GM23338 (cell line): Measurements from ENCODE around the gene STIM2. TPM values are rescaled to one million over a fixed set of nuclear protein-coding genes. Genes with fewer than 3 reads are reported as not detected.

Experiments used
- ATAC-seq: fragments of 200-7000 bp; cut with Tn5 transposase; 3 replicates; pipeline ENCODE4 v1.9.1; 2020
- DNase-seq: peaks from one replicate; pipeline ENCODE4 v3.0.0-alpha.2; 2015; ENCODE audit warnings: low spot score
- H2AFZ ChIP-seq: fragments of 200-600 bp; sonication (generic); 2 replicates; pipeline ENCODE4 v1.8.0; 2016; ENCODE audit warnings: antibody characterized with exemption, mild to moderate bottlenecking, moderate library complexity
- H3F3A ChIP-seq: fragments of 200-600 bp; sonication (generic); replicated peaks from 2 replicates; pipeline ENCODE4 v1.8.0; 2017; ENCODE audit warnings: antibody characterized with exemption, mixed run types, low read depth
- H3K27ac ChIP-seq: fragments of 200-600 bp; sonication (generic); 2 replicates; pipeline ENCODE4 v1.6.1; 2016; ENCODE audit warnings: low read depth
- H3K27me3 ChIP-seq: fragments of 200-600 bp; sonication (generic); 2 replicates; pipeline ENCODE4 v1.8.0; 2016; ENCODE audit warnings: mild to moderate bottlenecking, mixed run types, moderate library complexity; ENCODE audit not compliant: insufficient read depth
- H3K36me3 ChIP-seq: fragments of 200-600 bp; sonication (generic); 2 replicates; pipeline ENCODE4 v1.8.0; 2016; ENCODE audit warnings: mild to moderate bottlenecking; ENCODE audit not compliant: insufficient read depth
- H3K4me1 ChIP-seq: fragments of 200-600 bp; sonication (generic); 2 replicates; pipeline ENCODE4 v1.8.0; 2016; ENCODE audit warnings: mild to moderate bottlenecking, moderate library complexity; ENCODE audit not compliant: insufficient read depth
- H3K4me2 ChIP-seq: fragments of 200-600 bp; sonication (generic); 2 replicates; pipeline ENCODE4 v1.7.1; 2017; ENCODE audit warnings: mixed run types
- H3K4me3 ChIP-seq: fragments of 200-600 bp; sonication (generic); 2 replicates; pipeline ENCODE4 v1.6.1; 2016; ENCODE audit warnings: mixed run types
- H3K79me2 ChIP-seq: fragments of 200-600 bp; sonication (generic); replicated peaks from 2 replicates; pipeline ENCODE4 v1.8.0; 2017; ENCODE audit warnings: mild to moderate bottlenecking; ENCODE audit not compliant: insufficient read depth
- H3K9me2 ChIP-seq: fragments of 200-600 bp; sonication (generic); 2 replicates; pipeline ENCODE4 v1.8.0; 2017; ENCODE audit not compliant: insufficient read depth
- H4K20me1 ChIP-seq: fragments of 200-600 bp; sonication (generic); replicated peaks from 2 replicates; pipeline ENCODE4 v1.8.0; 2017; ENCODE audit warnings: mild to moderate bottlenecking; ENCODE audit not compliant: insufficient read depth
- H3K27ac Mint-ChIP-seq: 2 replicates; pipeline ENCODE4 v1.8.0; 2020; ENCODE audit warnings: inconsistent platforms, mild to moderate bottlenecking, moderate library complexity, mixed read lengths
- H3K27me3 Mint-ChIP-seq: 3 replicates; pipeline ENCODE4 v1.8.0; 2022; ENCODE audit warnings: low read depth, mild to moderate bottlenecking, moderate library complexity, mixed read lengths, inconsistent platforms; ENCODE audit not compliant: insufficient read depth, poor library complexity
- H3K36me3 Mint-ChIP-seq: 3 replicates; pipeline ENCODE4 v1.8.0; 2021; ENCODE audit warnings: low read depth, mild to moderate bottlenecking, inconsistent platforms, moderate library complexity, mixed read lengths
- H3K4me1 Mint-ChIP-seq: 3 replicates; pipeline ENCODE4 v1.8.0; 2020; ENCODE audit warnings: mild to moderate bottlenecking, inconsistent platforms, mixed read lengths
- H3K4me3 Mint-ChIP-seq: 3 replicates; pipeline ENCODE4 v1.8.0; 2021; ENCODE audit warnings: moderate library complexity, mild to moderate bottlenecking, inconsistent platforms, mixed read lengths
- H3K9me3 Mint-ChIP-seq: 3 replicates; pipeline ENCODE4 v1.8.0; 2020; ENCODE audit warnings: moderate library complexity, mild to moderate bottlenecking, inconsistent platforms, mixed read lengths
- CTCF ChIP-seq, 2 experiments: fragments of 200-600 bp in 1 of 2; sonication (generic) in 1 of 2; conservative IDR thresholded peaks; 2 replicates each; pipeline versions ENCODE4 v1.5.1 to v1.6.1; 2016 to 2017; ENCODE audit warnings: antibody characterized with exemption in 2 of 2, low read depth in 2 of 2, mild to moderate bottlenecking in 2 of 2, moderate library complexity in 1 of 2
- NANOG ChIP-seq: IDR thresholded peaks from 2 replicates; pipeline ENCODE4 v1.6.1; 2016; ENCODE audit warnings: antibody characterized with exemption, borderline replicate concordance
- REST ChIP-seq: IDR thresholded peaks from one replicate; pipeline ENCODE4 v1.6.1; 2018; ENCODE audit warnings: antibody characterized with exemption; ENCODE audit not compliant: unreplicated experiment
- STAT1 ChIP-seq: IDR thresholded peaks from one replicate; pipeline ENCODE4 v1.6.1; 2016; ENCODE audit warnings: antibody characterized with exemption; ENCODE audit not compliant: unreplicated experiment
- polyA plus RNA-seq: library from polyadenylated mRNA; unstranded; fragments of >200 nt; fragmentation: Nextera tagmentation; extraction: Ambion mirVana; gene quantifications from 2 replicates; pipeline ENCODE4 v1.2.1, GENCODE V29; 2016
- total RNA-seq: library from RNA; depleted of rRNA; stranded (reverse); fragments of >200 nt; shearing (Covaris generic); gene quantifications from 2 replicates; pipeline ENCODE4 v1.2.3, GENCODE V29; 2014
- TF ChIP-seq, protein P1 (sequence below): fragments of 250-450 bp; sonication (Bioruptor Pico); IDR thresholded peaks from 2 replicates; pipeline ENCODE4 v1.5.0; 2020; ENCODE audit warnings: mild to moderate bottlenecking, moderate library complexity

Gene STIM2
- total and polyA plus RNA-seq, 2 experiments from 2014 or later: 13.1 to 17.8 TPM

GRCh38 chr4:27017623-27018022 lies 157.0 kb downstream of the STIM2 start:
- no peaks in the 10 kb centered on the region for H3K9me3 Mint-ChIP-seq
- no peak for ATAC-seq
- no peak overlapping the region for H2AFZ ChIP-seq

More at GRCh38 chr4:27017623-27018022, 157.0 kb downstream of the STIM2 start:
- H3K4me2 ChIP-seq: no peak overlapping the region
- Mint-ChIP-seq H3K27me3 (peaks cover 3% of the 10 kb centered on the region), H3K4me3 (no peak overlapping the region), H3K4me1 (peaks cover 10% of the 10 kb centered on the region; the same call in 2 of the 3 replicates), H3K27ac (no peak overlapping the region), H3K36me3 (peaks cover 6% of the 10 kb centered on the region; the same call in 1 of the 3 replicates)
- no peaks in the 10 kb centered on the region for H4K20me1 ChIP-seq
- no peaks in the 10 kb centered on the region for H3K27me3 ChIP-seq
- no peak overlapping the region for H3K27ac ChIP-seq
- H3K4me1 ChIP-seq: peaks cover 9% of the 10 kb centered on the region
- H3K79me2 ChIP-seq: no peaks in the 10 kb centered on the region
- no peak for DNase-seq
- TF ChIP-seq STAT1 (no peak), CTCF (conservative IDR thresholded peaks at IDR 0.05; ENCODE audit: low read depth in 2 of 2) (no peak), REST (no peak), NANOG (no peak)
- TF ChIP-seq, protein P1, sequence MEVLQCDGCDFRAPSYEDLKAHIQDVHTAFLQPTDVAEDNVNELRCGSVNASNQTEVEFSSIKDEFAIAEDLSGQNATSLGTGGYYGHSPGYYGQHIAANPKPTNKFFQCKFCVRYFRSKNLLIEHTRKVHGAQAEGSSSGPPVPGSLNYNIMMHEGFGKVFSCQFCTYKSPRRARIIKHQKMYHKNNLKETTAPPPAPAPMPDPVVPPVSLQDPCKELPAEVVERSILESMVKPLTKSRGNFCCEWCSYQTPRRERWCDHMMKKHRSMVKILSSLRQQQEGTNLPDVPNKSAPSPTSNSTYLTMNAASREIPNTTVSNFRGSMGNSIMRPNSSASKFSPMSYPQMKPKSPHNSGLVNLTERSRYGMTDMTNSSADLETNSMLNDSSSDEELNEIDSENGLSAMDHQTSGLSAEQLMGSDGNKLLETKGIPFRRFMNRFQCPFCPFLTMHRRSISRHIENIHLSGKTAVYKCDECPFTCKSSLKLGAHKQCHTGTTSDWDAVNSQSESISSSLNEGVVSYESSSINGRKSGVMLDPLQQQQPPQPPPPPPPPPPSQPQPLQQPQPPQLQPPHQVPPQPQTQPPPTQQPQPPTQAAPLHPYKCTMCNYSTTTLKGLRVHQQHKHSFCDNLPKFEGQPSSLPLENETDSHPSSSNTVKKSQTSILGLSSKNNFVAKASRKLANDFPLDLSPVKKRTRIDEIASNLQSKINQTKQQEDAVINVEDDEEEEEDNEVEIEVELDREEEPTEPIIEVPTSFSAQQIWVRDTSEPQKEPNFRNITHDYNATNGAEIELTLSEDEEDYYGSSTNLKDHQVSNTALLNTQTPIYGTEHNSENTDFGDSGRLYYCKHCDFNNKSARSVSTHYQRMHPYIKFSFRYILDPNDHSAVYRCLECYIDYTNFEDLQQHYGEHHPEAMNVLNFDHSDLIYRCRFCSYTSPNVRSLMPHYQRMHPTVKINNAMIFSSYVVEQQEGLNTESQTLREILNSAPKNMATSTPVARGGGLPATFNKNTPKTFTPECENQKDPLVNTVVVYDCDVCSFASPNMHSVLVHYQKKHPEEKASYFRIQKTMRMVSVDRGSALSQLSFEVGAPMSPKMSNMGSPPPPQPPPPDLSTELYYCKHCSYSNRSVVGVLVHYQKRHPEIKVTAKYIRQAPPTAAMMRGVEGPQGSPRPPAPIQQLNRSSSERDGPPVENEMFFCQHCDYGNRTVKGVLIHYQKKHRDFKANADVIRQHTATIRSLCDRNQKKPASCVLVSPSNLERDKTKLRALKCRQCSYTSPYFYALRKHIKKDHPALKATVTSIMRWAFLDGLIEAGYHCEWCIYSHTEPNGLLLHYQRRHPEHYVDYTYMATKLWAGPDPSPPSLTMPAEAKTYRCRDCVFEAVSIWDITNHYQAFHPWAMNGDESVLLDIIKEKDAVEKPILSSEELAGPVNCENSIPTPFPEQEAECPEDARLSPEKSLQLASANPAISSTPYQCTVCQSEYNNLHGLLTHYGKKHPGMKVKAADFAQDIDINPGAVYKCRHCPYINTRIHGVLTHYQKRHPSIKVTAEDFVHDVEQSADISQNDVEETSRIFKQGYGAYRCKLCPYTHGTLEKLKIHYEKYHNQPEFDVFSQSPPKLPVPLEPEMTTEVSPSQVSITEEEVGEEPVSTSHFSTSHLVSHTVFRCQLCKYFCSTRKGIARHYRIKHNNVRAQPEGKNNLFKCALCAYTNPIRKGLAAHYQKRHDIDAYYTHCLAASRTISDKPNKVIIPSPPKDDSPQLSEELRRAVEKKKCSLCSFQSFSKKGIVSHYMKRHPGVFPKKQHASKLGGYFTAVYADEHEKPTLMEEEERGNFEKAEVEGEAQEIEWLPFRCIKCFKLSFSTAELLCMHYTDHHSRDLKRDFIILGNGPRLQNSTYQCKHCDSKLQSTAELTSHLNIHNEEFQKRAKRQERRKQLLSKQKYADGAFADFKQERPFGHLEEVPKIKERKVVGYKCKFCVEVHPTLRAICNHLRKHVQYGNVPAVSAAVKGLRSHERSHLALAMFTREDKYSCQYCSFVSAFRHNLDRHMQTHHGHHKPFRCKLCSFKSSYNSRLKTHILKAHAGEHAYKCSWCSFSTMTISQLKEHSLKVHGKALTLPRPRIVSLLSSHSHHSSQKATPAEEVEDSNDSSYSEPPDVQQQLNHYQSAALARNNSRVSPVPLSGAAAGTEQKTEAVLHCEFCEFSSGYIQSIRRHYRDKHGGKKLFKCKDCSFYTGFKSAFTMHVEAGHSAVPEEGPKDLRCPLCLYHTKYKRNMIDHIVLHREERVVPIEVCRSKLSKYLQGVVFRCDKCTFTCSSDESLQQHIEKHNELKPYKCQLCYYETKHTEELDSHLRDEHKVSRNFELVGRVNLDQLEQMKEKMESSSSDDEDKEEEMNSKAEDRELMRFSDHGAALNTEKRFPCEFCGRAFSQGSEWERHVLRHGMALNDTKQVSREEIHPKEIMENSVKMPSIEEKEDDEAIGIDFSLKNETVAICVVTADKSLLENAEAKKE (CRISPR knock-in tag): no peak
- H3F3A ChIP-seq: no peaks in the 10 kb centered on the region
- no peaks in the 10 kb centered on the region for H3K9me2 ChIP-seq
- no peaks in the 10 kb centered on the region for H3K36me3 ChIP-seq
- no peak overlapping the region for H3K4me3 ChIP-seq
